Activated naive CD4-positive, alpha-beta T cell (primary cell): ENCODE data around the gene CREB3L1.
"Not testable (repeated sequence)": the region's sequence is repeated elsewhere in the genome, so short reads cannot be mapped to it uniquely, and the experiment has no call there.

ENCODE experiments used
- DNase-seq, 4 experiments: peaks; one replicate each; lab custom pipeline; 2025; lab: John Stamatoyannopoulos, UW

Gene CREB3L1

GRCh38 chr11:46249103-46249937 is 28.1 kb upstream of the CREB3L1 start:
- DNase-seq = no peak

- no peak for DNase-seq
These were observed 27.3 kb upstream of the CREB3L1 start for GRCh38 chr11:46249938-46250744.

GRCh38 chr11:46250745-46251052 is 26.8 kb upstream of the CREB3L1 start:
- DNase-seq = no peak

GRCh38 chr11:46251954-46252353 is 25.5 kb upstream of the CREB3L1 start:
- no peak for DNase-seq

GRCh38 chr11:46252373-46252914 is 25.0 kb upstream of the CREB3L1 start:
- DNase-seq = no peak

- no peak for DNase-seq
These were observed 24.0 kb upstream of the CREB3L1 start for GRCh38 chr11:46253258-46254132.

GRCh38 chr11:46254133-46254491 is 23.4 kb upstream of the CREB3L1 start:
- DNase-seq = no peak

GRCh38 chr11:46256540-46257001 is 20.9 kb upstream of the CREB3L1 start:
- no peak for DNase-seq

- not testable (repeated sequence) for DNase-seq
These were observed 18.1 kb upstream of the CREB3L1 start for GRCh38 chr11:46259347-46259746.

GRCh38 chr11:46259971-46260560 is 17.4 kb upstream of the CREB3L1 start:
- DNase-seq = no peak

- DNase-seq = no peak
These were observed 14.3 kb upstream of the CREB3L1 start for GRCh38 chr11:46263120-46263519.

GRCh38 chr11:46264030-46264429 is 13.4 kb upstream of the CREB3L1 start:
- DNase-seq = no peak

GRCh38 chr11:46264976-46265375 is 12.5 kb upstream of the CREB3L1 start:
- no peak for DNase-seq

- no peak for DNase-seq
These were observed 11.7 kb upstream of the CREB3L1 start for GRCh38 chr11:46265764-46266163.

GRCh38 chr11:46267930-46268329 is 9.5 kb upstream of the CREB3L1 start:
- no peak for DNase-seq

- DNase-seq = no peak
These were observed 6.8 kb upstream of the CREB3L1 start for GRCh38 chr11:46270684-46271083.

GRCh38 chr11:46271407-46271806 is 6.1 kb upstream of the CREB3L1 start:
- no peak for DNase-seq

- no peak for DNase-seq
These were observed 5.3 kb upstream of the CREB3L1 start for GRCh38 chr11:46271875-46272815.

- DNase-seq = no peak
These were observed 4.5 kb upstream of the CREB3L1 start for GRCh38 chr11:46272816-46273427.
